HepG2 (cell line): Measurements from ENCODE around the gene DBNDD1. TPM values are rescaled to one million over a fixed set of nuclear protein-coding genes. Genes with fewer than 3 reads are reported as not detected.

Experiments used
- ATAD3A ChIP-seq: sonication (generic); formaldehyde crosslinking; IDR thresholded peaks from 2 replicates; pipeline ENCODE4 v1.4.0; 2020; ENCODE audit warnings: missing genetic modification reagents
- ATF7-NPFF ChIP-seq: sonication (generic); formaldehyde crosslinking; IDR thresholded peaks from 2 replicates; pipeline ENCODE4 v1.8.1; 2023; ENCODE audit warnings: mild to moderate bottlenecking, low read depth, missing genetic modification reagents, moderate library complexity
- ATM ChIP-seq: fragments of 450-650 bp; IDR thresholded peaks from 2 replicates; pipeline ENCODE4 v1.7.1; 2017; ENCODE audit warnings: mild to moderate bottlenecking, borderline replicate concordance
- BRF2 ChIP-seq: sonication (generic); formaldehyde crosslinking; IDR thresholded peaks from 2 replicates; pipeline ENCODE4 v1.8.1; 2022; ENCODE audit warnings: mild to moderate bottlenecking, missing genetic modification reagents
- FOXK1 ChIP-seq: sonication (generic); formaldehyde crosslinking; IDR thresholded peaks from 2 replicates; pipeline ENCODE4 v1.4.0; 2020; ENCODE audit warnings: low read depth, missing genetic modification reagents, borderline replicate concordance
- HOXD1 ChIP-seq: sonication (generic); formaldehyde crosslinking; IDR thresholded peaks from 2 replicates; pipeline ENCODE4 v1.5.0; 2020; ENCODE audit warnings: missing genetic modification reagents
- KDM1A ChIP-seq: IDR thresholded peaks from 2 replicates; pipeline ENCODE4 v1.6.1; 2016; ENCODE audit warnings: missing compliant biosample characterization
- KLF9 ChIP-seq: IDR thresholded peaks from 2 replicates; pipeline ENCODE4 v1.6.1; 2016; ENCODE audit warnings: low read depth
- MBD4 ChIP-seq: IDR thresholded peaks from 2 replicates; pipeline ENCODE4 v1.6.1; 2012; ENCODE audit warnings: low read length, inconsistent platforms, borderline replicate concordance
- NFKBIZ ChIP-seq: IDR thresholded peaks from 2 replicates; pipeline ENCODE4 v1.6.1; 2018; ENCODE audit warnings: missing genetic modification reagents, missing compliant biosample characterization
- PHF8 ChIP-seq: sonication (generic); formaldehyde crosslinking; IDR thresholded peaks from 2 replicates; pipeline ENCODE4 v1.5.0; 2020; ENCODE audit warnings: missing genetic modification reagents
- RBAK ChIP-seq: sonication (generic); formaldehyde crosslinking; IDR thresholded peaks from 2 replicates; pipeline ENCODE4 v1.5.1; 2020; ENCODE audit warnings: mild to moderate bottlenecking, missing genetic modification reagents
- SCMH1 ChIP-seq: sonication (generic); formaldehyde crosslinking; IDR thresholded peaks from 2 replicates; pipeline ENCODE4 v1.9.0; 2021; ENCODE audit warnings: missing genetic modification reagents, mild to moderate bottlenecking, borderline replicate concordance
- SETDB1 ChIP-seq: sonication (generic); formaldehyde crosslinking; IDR thresholded peaks from 2 replicates; pipeline ENCODE4 v1.5.1; 2020; ENCODE audit warnings: missing genetic modification reagents, mild to moderate bottlenecking, borderline replicate concordance
- SKI ChIP-seq: fragments of 450-650 bp; IDR thresholded peaks from one replicate; pipeline ENCODE4 v1.6.1; 2018; ENCODE audit warnings: mild to moderate bottlenecking; ENCODE audit not compliant: partially characterized antibody
- SMARCC2 ChIP-seq: fragments of 450-650 bp; IDR thresholded peaks from 2 replicates; pipeline ENCODE4 v1.6.1; 2017; ENCODE audit warnings: antibody characterized with exemption, mild to moderate bottlenecking
- THYN1 ChIP-seq: sonication (generic); formaldehyde crosslinking; IDR thresholded peaks from 2 replicates; pipeline ENCODE4 v1.8.1; 2023; ENCODE audit warnings: low read depth, mild to moderate bottlenecking, moderate library complexity, missing genetic modification reagents, borderline replicate concordance
- TRAFD1 ChIP-seq: sonication (generic); formaldehyde crosslinking; IDR thresholded peaks from 2 replicates; pipeline ENCODE4 v1.5.1; 2020; ENCODE audit warnings: missing genetic modification reagents, mild to moderate bottlenecking, borderline replicate concordance
- ZNF136 ChIP-seq: sonication (generic); formaldehyde crosslinking; IDR thresholded peaks from 2 replicates; pipeline ENCODE4 v1.8.1; 2022; ENCODE audit warnings: low read depth, mild to moderate bottlenecking, moderate library complexity, missing genetic modification reagents
- ZNF224 ChIP-seq: sonication (generic); formaldehyde crosslinking; IDR thresholded peaks from 2 replicates; pipeline ENCODE4 v1.5.0; 2020; ENCODE audit warnings: mild to moderate bottlenecking, missing genetic modification reagents
- ZNF451 ChIP-seq: sonication (generic); formaldehyde crosslinking; IDR thresholded peaks from 2 replicates; pipeline ENCODE4 v1.5.0; 2020; ENCODE audit warnings: mild to moderate bottlenecking, missing genetic modification reagents
- ZNF484 ChIP-seq: sonication (generic); formaldehyde crosslinking; IDR thresholded peaks from 2 replicates; pipeline ENCODE4 v1.5.1; 2020; ENCODE audit warnings: mild to moderate bottlenecking, low read depth, missing genetic modification reagents, borderline replicate concordance
- ZNF710 ChIP-seq: sonication (generic); formaldehyde crosslinking; IDR thresholded peaks from 2 replicates; pipeline ENCODE4 v1.5.0; 2020; ENCODE audit warnings: mild to moderate bottlenecking, missing genetic modification reagents, borderline replicate concordance
- ZNF782 ChIP-seq: sonication (generic); formaldehyde crosslinking; IDR thresholded peaks from 2 replicates; pipeline ENCODE4 v1.4.0; 2020; ENCODE audit warnings: missing genetic modification reagents, mild to moderate bottlenecking, borderline replicate concordance
- ZSCAN9 ChIP-seq: IDR thresholded peaks from 2 replicates; pipeline ENCODE4 v1.6.1; 2016; ENCODE audit warnings: borderline replicate concordance
- polyA plus RNA-seq, 8 experiments: library from polyadenylated mRNA; depleted of rRNA in 3 of 8; stranded (reverse) in 7 of 8; unstranded in 1 of 8; fragments of >200 nt; fragmentation: Illumina TruSeq in 4 of 8; extraction: Trizol in 4 of 8; gene quantifications; 2 replicates each; pipeline versions ENCODE4 v1.2.1 to v1.2.3, GENCODE V29; 2011 to 2016; ENCODE audit warnings: low read depth in 4 of 8, missing spikeins in 1 of 8, mixed read lengths in 1 of 8; ENCODE audit not compliant: insufficient read depth in 1 of 8
- total RNA-seq, 5 experiments: library from RNA; depleted of rRNA; stranded (reverse); fragments of >200 nt; fragmentation: Illumina TruSeq; extraction: Trizol; gene quantifications; 2 replicates each; pipeline ENCODE4 v1.2.3, GENCODE V29; 2016; ENCODE audit warnings: low read depth in 1 of 5

The DBNDD1 gene
- total and polyA plus RNA-seq, 2 of the 13 experiments (the other 11 are each of a cell fraction or from before 2014, with no cell fraction given) = 17.0 to 40.4 TPM

GRCh38 chr16:90046971-90047713 lies 27.9 kb upstream of the DBNDD1 start (continued):
- TF ChIP-seq MBD4 = no peak
- peak; percentile 33; the same call in 1 of the 2 replicates for TF ChIP-seq TRAFD1 (CRISPR knock-in tag)
- no peak for TF ChIP-seq ATM
- TF ChIP-seq KLF9 = 0 out of 2 replicates have a peak, but pooled peaks have one; percentile 54
- no peak for TF ChIP-seq ZNF484 (CRISPR knock-in tag)
- TF ChIP-seq ZNF451 = no peak; the same call in 1 of the 2 replicates
- peak; percentile 67; the same call in 1 of the 2 replicates for TF ChIP-seq FOXK1 (CRISPR knock-in tag)
- TF ChIP-seq ZNF136 (CRISPR knock-in tag) = no peak; the same call in 1 of the 2 replicates
- no peak for TF ChIP-seq ATF7-NPFF
- no peak; the same call in 1 of the 2 replicates for TF ChIP-seq HOXD1 (CRISPR knock-in tag)
- TF ChIP-seq RBAK (CRISPR knock-in tag) = no peak
- TF ChIP-seq THYN1 (CRISPR knock-in tag) = no peak
- TF ChIP-seq SETDB1 = no peak
- no peak; the same call in 1 of the 2 replicates for TF ChIP-seq NFKBIZ
- TF ChIP-seq ZNF710 (CRISPR knock-in tag) = peak; percentile 53; the same call in 1 of the 2 replicates
- 0 out of 2 replicates have a peak, but pooled peaks have one; percentile 79 for TF ChIP-seq ZSCAN9 (CRISPR knock-in tag)
- no peak for TF ChIP-seq KDM1A (CRISPR knock-in tag)
- TF ChIP-seq SMARCC2 = no peak
- TF ChIP-seq PHF8 = peak; percentile 63; the same call in 1 of the 2 replicates
- no peak for TF ChIP-seq SCMH1 (CRISPR knock-in tag)
- TF ChIP-seq ATAD3A (CRISPR knock-in tag) = no peak
- TF ChIP-seq ZNF782 (CRISPR knock-in tag) = peak; percentile 69
- TF ChIP-seq BRF2 (CRISPR knock-in tag) = no peak
- TF ChIP-seq SKI = no peak
- peak; percentile 87 for TF ChIP-seq ZNF224 (CRISPR knock-in tag)
